ENCODE results near the gene SEC23A. TPM values are rescaled to one million over a fixed set of nuclear protein-coding genes. Genes with fewer than 3 reads are reported as not detected.
"Not testable (repeated sequence)": the region's sequence is repeated elsewhere in the genome, so short reads cannot be mapped to it uniquely, and the experiment has no call there.

Gene SEC23A
- total RNA-seq, 1 donor from 2014 or later, result 59.2 TPM

DNA sequence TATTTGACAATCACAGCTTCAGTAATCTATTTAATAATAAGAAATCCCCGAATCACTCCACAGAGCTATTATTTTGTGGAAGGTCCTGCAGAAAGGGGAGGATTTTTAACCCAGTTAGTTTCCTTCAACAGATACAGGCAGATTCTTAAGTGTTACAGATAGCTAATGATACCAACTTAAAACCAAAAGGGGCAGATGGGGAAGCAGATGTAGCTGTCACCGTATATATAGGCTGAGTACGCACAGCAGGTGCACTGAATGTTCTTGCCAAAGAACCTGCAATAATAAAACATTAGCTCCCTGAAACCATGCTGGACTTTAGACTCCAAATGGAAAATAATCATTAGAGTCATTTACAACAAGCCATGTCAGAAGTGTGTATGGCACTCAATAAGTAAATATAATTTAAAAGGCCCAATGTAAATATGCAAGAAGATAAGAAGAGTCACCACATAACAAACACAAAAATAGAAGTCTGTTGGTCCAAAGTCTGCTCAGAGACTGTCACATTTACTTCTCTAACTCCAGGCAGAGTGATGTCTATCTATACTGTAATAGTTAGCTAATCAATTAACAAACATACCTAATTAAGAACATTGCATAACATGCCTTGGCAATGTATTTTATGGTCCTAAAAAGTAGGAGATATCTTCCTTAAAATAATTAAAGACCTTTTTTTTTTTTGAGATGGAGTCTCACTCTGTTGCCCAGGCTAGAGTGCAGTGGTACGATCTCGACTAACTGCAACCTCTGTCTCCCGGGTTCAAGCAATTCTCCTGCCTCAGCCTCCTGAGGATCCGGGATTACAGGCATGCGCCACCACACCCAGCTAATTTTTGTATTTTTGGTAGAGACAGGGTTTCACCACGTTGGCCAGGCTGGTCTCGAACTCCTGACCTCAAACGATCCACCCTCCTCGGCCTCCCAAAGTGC is 78.8 kb downstream of the SEC23A start:
- no peak for DNase-seq
- H3K36me3 Mint-ChIP-seq (ENCODE audit: unreplicated experiment), result no peaks in the 10 kb centered on the region
- peaks cover 3% of the 10 kb centered on the region for H3K9me3 Mint-ChIP-seq (ENCODE audit: unreplicated experiment)
- H3K27ac Mint-ChIP-seq (ENCODE audit: unreplicated experiment), result peak overlapping the region; percentile 52
- H3K27me3 Mint-ChIP-seq (ENCODE audit: unreplicated experiment), result peaks cover 2% of the 10 kb centered on the region
- peak overlapping the region; percentile 52 for H3K4me3 Mint-ChIP-seq (ENCODE audit: unreplicated experiment)
- H3K4me1 Mint-ChIP-seq (ENCODE audit: low read depth, unreplicated experiment), result peaks cover 33% of the 10 kb centered on the region
- TF ChIP-seq, protein P1, sequence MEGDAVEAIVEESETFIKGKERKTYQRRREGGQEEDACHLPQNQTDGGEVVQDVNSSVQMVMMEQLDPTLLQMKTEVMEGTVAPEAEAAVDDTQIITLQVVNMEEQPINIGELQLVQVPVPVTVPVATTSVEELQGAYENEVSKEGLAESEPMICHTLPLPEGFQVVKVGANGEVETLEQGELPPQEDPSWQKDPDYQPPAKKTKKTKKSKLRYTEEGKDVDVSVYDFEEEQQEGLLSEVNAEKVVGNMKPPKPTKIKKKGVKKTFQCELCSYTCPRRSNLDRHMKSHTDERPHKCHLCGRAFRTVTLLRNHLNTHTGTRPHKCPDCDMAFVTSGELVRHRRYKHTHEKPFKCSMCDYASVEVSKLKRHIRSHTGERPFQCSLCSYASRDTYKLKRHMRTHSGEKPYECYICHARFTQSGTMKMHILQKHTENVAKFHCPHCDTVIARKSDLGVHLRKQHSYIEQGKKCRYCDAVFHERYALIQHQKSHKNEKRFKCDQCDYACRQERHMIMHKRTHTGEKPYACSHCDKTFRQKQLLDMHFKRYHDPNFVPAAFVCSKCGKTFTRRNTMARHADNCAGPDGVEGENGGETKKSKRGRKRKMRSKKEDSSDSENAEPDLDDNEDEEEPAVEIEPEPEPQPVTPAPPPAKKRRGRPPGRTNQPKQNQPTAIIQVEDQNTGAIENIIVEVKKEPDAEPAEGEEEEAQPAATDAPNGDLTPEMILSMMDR (IDR thresholded peaks at IDR 0.05; ENCODE audit: partially characterized antibody, unreplicated experiment), result no peak

DNA sequence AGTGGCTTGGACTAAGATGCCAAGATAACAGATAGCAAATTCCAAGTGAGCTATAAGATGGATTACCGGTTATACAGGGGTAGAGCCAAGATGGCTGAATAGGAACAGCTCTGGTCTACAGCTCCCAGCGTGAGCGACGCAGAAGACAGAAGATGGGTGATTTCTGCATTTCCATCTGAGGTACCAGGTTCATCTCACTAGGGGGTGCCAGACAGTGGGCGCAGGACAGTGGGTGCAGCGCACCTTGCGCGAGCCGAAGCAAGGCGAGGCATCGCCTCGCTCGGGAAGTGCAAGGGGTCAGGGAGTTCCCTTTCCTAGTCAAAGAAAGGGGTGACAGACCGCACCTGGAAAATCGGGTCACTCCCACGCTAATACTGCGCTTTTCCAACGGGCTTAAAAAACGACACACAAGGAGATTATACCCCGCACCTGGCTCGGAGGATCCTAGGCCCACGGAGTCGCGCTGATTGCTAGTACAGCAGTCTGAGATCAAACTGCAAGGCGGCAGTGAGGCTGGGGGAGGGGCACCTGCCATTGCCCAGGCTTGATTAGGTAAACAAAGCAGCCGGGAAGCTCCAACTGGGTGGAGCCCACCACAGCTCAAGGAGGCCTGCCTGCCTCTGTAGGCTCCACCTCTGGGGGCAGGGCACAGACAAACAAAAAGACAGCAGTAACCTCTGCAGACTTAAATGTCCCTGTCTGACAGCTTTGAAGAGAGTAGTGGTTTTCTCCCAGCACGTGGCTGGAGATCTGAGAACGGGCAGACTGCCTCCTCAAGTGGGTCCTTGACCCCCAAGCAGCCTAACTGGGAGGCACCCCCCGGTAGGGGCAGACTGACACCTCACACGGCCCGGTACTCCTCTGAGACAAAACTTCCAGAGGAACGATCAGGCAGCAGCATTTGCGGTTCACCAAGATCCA is 85.7 kb downstream of the SEC23A start:
- DNase-seq, result not testable (repeated sequence)
- H3K4me3 Mint-ChIP-seq (ENCODE audit: unreplicated experiment), result peak overlapping the region; percentile 52

DNA sequence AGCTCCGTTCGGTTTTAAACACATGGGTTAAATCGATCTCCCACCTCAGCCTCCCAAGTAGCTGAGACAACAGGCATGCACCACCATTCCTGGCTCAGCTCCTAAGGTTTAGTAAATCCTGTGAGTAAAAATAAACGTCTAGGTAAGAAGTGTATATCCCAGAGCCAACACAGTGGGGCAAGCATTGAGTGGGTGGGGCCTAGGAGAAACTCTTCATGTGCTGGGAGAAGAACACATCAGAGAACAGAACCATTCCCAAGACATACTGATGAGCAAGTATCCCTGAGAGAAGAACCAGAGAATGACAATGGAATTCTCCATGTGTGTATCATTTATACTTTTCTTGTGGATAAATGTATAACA is 86.3 kb downstream of the SEC23A start:
- H3K4me1 Mint-ChIP-seq (ENCODE audit: low read depth, unreplicated experiment), result peaks cover 10% of the 10 kb centered on the region
- no peak for DNase-seq
- peaks cover 2% of the 10 kb centered on the region for H3K27me3 Mint-ChIP-seq (ENCODE audit: unreplicated experiment)
- peak overlapping the region; percentile 35 for H3K27ac Mint-ChIP-seq (ENCODE audit: unreplicated experiment)
- H3K4me3 Mint-ChIP-seq (ENCODE audit: unreplicated experiment), result no peak overlapping the region
- TF ChIP-seq, protein P1 (IDR thresholded peaks at IDR 0.05; ENCODE audit: partially characterized antibody, unreplicated experiment), result no peak
- peaks cover 5% of the 10 kb centered on the region for H3K36me3 Mint-ChIP-seq (ENCODE audit: unreplicated experiment)
- peaks cover 4% of the 10 kb centered on the region for H3K9me3 Mint-ChIP-seq (ENCODE audit: unreplicated experiment)

More for the DNA sequence above, 85.7 kb downstream of the SEC23A start:
- H3K27me3 Mint-ChIP-seq (ENCODE audit: unreplicated experiment); H3K9me3 Mint-ChIP-seq (ENCODE audit: unreplicated experiment); H3K36me3 Mint-ChIP-seq (ENCODE audit: unreplicated experiment); H3K4me1 Mint-ChIP-seq (ENCODE audit: low read depth, unreplicated experiment): not testable (repeated sequence)
- TF ChIP-seq, protein P1 (IDR thresholded peaks at IDR 0.05; ENCODE audit: partially characterized antibody, unreplicated experiment), result peak; percentile 23
- peak overlapping the region; percentile 35 for H3K27ac Mint-ChIP-seq (ENCODE audit: unreplicated experiment)

DNA sequence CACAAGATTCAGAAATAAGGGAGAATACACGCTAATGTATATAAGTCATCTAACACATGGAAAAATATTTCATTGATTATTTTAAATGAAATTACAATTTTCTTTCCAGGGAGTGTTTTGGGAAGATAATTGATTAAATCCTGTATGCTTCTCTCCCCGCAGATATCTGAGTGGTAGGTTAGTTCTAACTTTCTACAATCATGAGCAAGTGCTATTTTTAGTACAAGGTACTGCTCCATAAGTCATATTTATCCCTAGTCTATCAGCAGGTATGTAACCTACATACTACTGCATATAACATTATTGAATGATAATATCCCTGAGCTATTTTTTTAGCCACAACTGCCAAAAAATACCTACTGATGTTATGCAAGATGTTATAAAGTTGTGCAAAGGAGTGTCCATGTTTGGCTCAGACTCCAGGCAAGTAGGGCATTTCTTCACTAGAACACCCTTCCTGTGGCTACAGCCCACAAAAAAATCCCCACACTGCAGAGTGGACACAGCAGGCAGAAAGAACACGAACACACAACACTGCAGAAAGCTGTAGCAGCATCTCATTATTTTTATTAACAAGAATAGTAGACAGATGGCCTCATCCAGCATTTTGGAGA is 87.0 kb downstream of the SEC23A start:
- TF ChIP-seq, protein P1 (IDR thresholded peaks at IDR 0.05; ENCODE audit: partially characterized antibody, unreplicated experiment), result no peak
- Mint-ChIP-seq H3K36me3 (ENCODE audit: unreplicated experiment) (peaks cover 5% of the 10 kb centered on the region), H3K4me1 (ENCODE audit: low read depth, unreplicated experiment) (peaks cover 11% of the 10 kb centered on the region), H3K4me3 (ENCODE audit: unreplicated experiment) (no peak overlapping the region), H3K27me3 (ENCODE audit: unreplicated experiment) (peaks cover 3% of the 10 kb centered on the region), H3K27ac (ENCODE audit: unreplicated experiment) (no peak overlapping the region), H3K9me3 (ENCODE audit: unreplicated experiment) (peaks cover 4% of the 10 kb centered on the region)
- DNase-seq, result no peak
